ENCODE data around the gene PXDN. TPM values are rescaled to one million over a fixed set of nuclear protein-coding genes. Genes with fewer than 3 reads are reported as not detected.

The PXDN gene
- total and polyA plus RNA-seq, 2 of the 4 experiments (the other 2 are of a cell fraction): 153 to 332 TPM

GRCh38 chr2:1642993-1643619, 101.2 kb downstream of the PXDN start (continued):
- TF ChIP-seq ELK1 (IDR thresholded peaks at IDR 0.05; ENCODE audit: borderline replicate concordance, low read depth, low read length): no peak
